Measurements from ENCODE around the gene LRSAM1.
"Not testable (repeated sequence)": the region's sequence is repeated elsewhere in the genome, so short reads cannot be mapped to it uniquely, and the experiment has no call there.

The LRSAM1 gene

GRCh38 chr9:127457191-127457878 lies 6.0 kb downstream of the LRSAM1 start:
- no peak for DNase-seq (ENCODE audit: low read depth, low spot score)
- Histone ChIP-seq H3K27ac (no peak overlapping the region), H3K9ac (ENCODE audit: insufficient read length) (no peak overlapping the region), H3K9me3 (ENCODE audit: low read depth, low read length) (no peaks in the 10 kb centered on the region), H3K36me3 (ENCODE audit: insufficient read depth, low read length) (peaks cover 9% of the 10 kb centered on the region; the same call in 1 of the 2 replicates), H3K4me3 (no peak overlapping the region)
- TF ChIP-seq POLR2AphosphoS5 (IDR thresholded peaks at IDR 0.05; ENCODE audit: borderline replicate concordance, low read depth, low read length) (no peak), EZH2 (IDR thresholded peaks at IDR 0.05) (no peak), FOXP2 (optimal IDR thresholded peaks at IDR 0.05; ENCODE audit: control extremely low read depth, extremely low read length, insufficient read depth) (no peak)

- Histone ChIP-seq H3K27ac (no peak overlapping the region), H3K9me3 (ENCODE audit: low read depth, low read length) (no peaks in the 10 kb centered on the region), H3K9ac (ENCODE audit: insufficient read length) (no peak overlapping the region), H3K36me3 (ENCODE audit: insufficient read depth, low read length) (peaks cover 9% of the 10 kb centered on the region; the same call in 1 of the 2 replicates), H3K4me3 (no peak overlapping the region)
- no peak for DNase-seq (ENCODE audit: low read depth, low spot score)
- TF ChIP-seq EZH2 (IDR thresholded peaks at IDR 0.05) (no peak), POLR2AphosphoS5 (IDR thresholded peaks at IDR 0.05; ENCODE audit: borderline replicate concordance, low read depth, low read length) (no peak), FOXP2 (optimal IDR thresholded peaks at IDR 0.05; ENCODE audit: control extremely low read depth, extremely low read length, insufficient read depth) (no peak)
These were observed 7.6 kb downstream of the LRSAM1 start for GRCh38 chr9:127458921-127459320.

- Histone ChIP-seq H3K36me3 (ENCODE audit: insufficient read depth, low read length) (peaks cover 5% of the 10 kb centered on the region; the same call in 1 of the 2 replicates), H3K9ac (ENCODE audit: insufficient read length) (no peak overlapping the region), H3K27ac (no peak overlapping the region), H3K9me3 (ENCODE audit: low read depth, low read length) (no peaks in the 10 kb centered on the region), H3K4me3 (no peak overlapping the region)
- DNase-seq (ENCODE audit: low read depth, low spot score) = no peak
- TF ChIP-seq FOXP2 (optimal IDR thresholded peaks at IDR 0.05; ENCODE audit: control extremely low read depth, extremely low read length, insufficient read depth) (no peak), EZH2 (IDR thresholded peaks at IDR 0.05) (no peak), POLR2AphosphoS5 (IDR thresholded peaks at IDR 0.05; ENCODE audit: borderline replicate concordance, low read depth, low read length) (no peak)
These were observed 12.1 kb downstream of the LRSAM1 start for GRCh38 chr9:127463382-127463781.

DNA sequence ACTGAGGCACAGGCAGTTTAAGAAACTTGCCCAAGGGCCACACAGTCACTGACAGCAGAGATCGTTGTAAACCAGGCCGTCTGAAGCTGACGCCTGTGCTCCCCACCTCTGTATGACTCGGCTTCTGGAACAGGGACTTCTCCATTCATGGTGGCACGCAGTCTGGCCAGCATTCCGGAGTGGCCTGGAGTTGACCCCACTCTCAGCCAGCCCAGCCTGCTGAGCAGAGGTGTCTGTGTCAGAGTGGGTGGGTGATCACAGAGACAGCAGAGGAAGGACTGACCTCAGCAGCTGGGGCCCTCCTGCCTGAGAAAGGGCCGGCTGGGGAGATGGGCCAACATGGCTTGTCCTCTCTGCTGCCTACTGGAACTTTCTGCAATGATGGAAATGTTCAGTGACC lies 12.6 kb downstream of the LRSAM1 start:
- peaks cover 5% of the 10 kb centered on the region; the same call in 1 of the 2 replicates for H3K36me3 ChIP-seq (ENCODE audit: insufficient read depth, low read length)
- H3K9ac ChIP-seq (ENCODE audit: insufficient read length) = no peak overlapping the region
- DNase-seq (ENCODE audit: low read depth, low spot score) = no peak

DNA sequence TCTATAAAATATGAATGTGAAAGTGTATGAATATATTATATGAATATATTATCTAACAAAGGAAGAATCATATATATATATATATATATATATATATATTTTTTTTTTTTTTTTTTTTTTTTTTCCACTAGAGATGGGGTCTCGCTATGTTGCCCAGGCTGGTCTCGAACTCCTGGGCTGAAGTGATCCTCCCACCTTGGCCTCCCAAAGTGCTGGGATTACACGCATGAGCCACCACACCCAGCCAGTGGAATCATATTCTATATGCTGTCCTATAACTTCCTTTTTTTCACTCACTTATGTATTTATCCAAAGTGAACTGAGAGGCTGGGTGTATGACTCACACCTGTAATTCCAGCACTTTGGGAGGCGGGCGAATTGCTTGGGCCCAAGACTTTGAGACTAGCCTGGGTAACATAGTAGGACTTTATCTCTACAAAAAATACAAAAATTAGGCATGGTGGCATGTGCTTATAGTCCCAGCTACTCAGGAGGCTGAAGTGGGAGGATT lies 15.2 kb downstream of the LRSAM1 start:
- H3K4me3 ChIP-seq; DNase-seq (ENCODE audit: low read depth, low spot score); H3K27ac ChIP-seq; H3K9ac ChIP-seq (ENCODE audit: insufficient read length); H3K9me3 ChIP-seq (ENCODE audit: low read depth, low read length); H3K36me3 ChIP-seq (ENCODE audit: insufficient read depth, low read length): not testable (repeated sequence)

More for the DNA sequence above, 12.6 kb downstream of the LRSAM1 start:
- Histone ChIP-seq H3K4me3 (no peak overlapping the region), H3K9me3 (ENCODE audit: low read depth, low read length) (no peaks in the 10 kb centered on the region), H3K27ac (no peak overlapping the region)
- TF ChIP-seq POLR2AphosphoS5 (IDR thresholded peaks at IDR 0.05; ENCODE audit: borderline replicate concordance, low read depth, low read length) = no peak
- TF ChIP-seq FOXP2 (optimal IDR thresholded peaks at IDR 0.05; ENCODE audit: control extremely low read depth, extremely low read length, insufficient read depth) = no peak
- no peak for TF ChIP-seq EZH2 (IDR thresholded peaks at IDR 0.05)

DNA sequence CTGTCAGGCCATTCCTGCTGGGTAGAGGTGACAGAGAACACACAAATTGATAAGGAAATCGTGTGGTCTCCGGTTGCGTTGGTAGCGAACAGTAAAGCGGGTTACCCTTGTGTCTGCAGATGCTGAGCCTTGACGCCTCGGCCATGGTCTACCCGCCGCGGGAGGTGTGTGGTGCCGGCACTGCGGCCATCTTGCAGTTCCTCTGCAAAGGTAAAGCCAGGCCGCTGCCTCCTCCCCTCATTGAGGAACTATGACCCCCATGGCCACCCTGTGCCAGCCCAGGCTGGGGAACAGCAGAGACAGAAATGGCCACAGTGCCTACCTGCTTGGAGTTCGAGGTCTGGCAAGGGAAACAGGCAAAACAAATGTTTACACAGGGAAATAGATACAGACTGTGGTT lies 16.3 kb downstream of the LRSAM1 start:
- TF ChIP-seq FOXP2 (optimal IDR thresholded peaks at IDR 0.05; ENCODE audit: control extremely low read depth, extremely low read length, insufficient read depth) (no peak), POLR2AphosphoS5 (IDR thresholded peaks at IDR 0.05; ENCODE audit: borderline replicate concordance, low read depth, low read length) (no peak), EZH2 (IDR thresholded peaks at IDR 0.05) (no peak)
- no peaks in the 10 kb centered on the region for H3K9me3 ChIP-seq (ENCODE audit: low read depth, low read length)
- no peak overlapping the region for H3K4me3 ChIP-seq
- no peaks in the 10 kb centered on the region; the same call in 1 of the 2 replicates for H3K36me3 ChIP-seq (ENCODE audit: insufficient read depth, low read length)
- DNase-seq (ENCODE audit: low read depth, low spot score) = no peak
- H3K27ac ChIP-seq = no peak overlapping the region
- no peak overlapping the region for H3K9ac ChIP-seq (ENCODE audit: insufficient read length)

- no peak overlapping the region for H3K27ac ChIP-seq
- no peaks in the 10 kb centered on the region for H3K9me3 ChIP-seq (ENCODE audit: low read depth, low read length)
- DNase-seq (ENCODE audit: low read depth, low spot score) = no peak
- no peaks in the 10 kb centered on the region for H3K36me3 ChIP-seq (ENCODE audit: insufficient read depth, low read length)
- no peak overlapping the region for H3K9ac ChIP-seq (ENCODE audit: insufficient read length)
- no peak for TF ChIP-seq EZH2 (IDR thresholded peaks at IDR 0.05)
- TF ChIP-seq POLR2AphosphoS5 (IDR thresholded peaks at IDR 0.05; ENCODE audit: borderline replicate concordance, low read depth, low read length) = no peak
- TF ChIP-seq FOXP2 (optimal IDR thresholded peaks at IDR 0.05; ENCODE audit: control extremely low read depth, extremely low read length, insufficient read depth) = no peak
- no peak overlapping the region for H3K4me3 ChIP-seq
These were observed 19.4 kb downstream of the LRSAM1 start for GRCh38 chr9:127470662-127471061.

DNA sequence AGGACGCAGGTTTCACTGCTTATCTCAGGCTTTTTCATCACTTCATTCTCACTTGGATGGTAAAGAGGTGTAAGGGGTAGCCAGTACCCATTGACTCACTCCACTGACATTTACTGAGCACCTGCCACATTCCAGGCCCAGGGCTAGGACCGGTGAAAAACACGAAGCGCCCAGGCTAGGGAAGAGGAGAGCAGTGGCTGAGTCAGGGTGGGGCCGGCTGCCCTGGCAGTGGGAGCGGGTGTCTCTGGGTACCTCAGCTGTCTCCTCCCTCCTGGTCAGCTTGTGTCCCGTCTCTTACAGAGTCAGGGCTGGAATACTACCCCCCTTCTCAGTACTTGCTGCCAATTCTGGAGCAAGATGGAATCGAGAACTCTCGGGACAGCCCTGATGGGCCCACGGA lies 22.2 kb downstream of the LRSAM1 start:
- Histone ChIP-seq H3K36me3 (ENCODE audit: insufficient read depth, low read length) (no peaks in the 10 kb centered on the region), H3K9me3 (ENCODE audit: low read depth, low read length) (no peaks in the 10 kb centered on the region), H3K4me3 (no peak overlapping the region), H3K9ac (ENCODE audit: insufficient read length) (no peak overlapping the region), H3K27ac (no peak overlapping the region)
- no peak for TF ChIP-seq EZH2 (IDR thresholded peaks at IDR 0.05)
- no peak for TF ChIP-seq POLR2AphosphoS5 (IDR thresholded peaks at IDR 0.05; ENCODE audit: borderline replicate concordance, low read depth, low read length)
- no peak for TF ChIP-seq FOXP2 (optimal IDR thresholded peaks at IDR 0.05; ENCODE audit: control extremely low read depth, extremely low read length, insufficient read depth)
- no peak for DNase-seq (ENCODE audit: low read depth, low spot score)

DNA sequence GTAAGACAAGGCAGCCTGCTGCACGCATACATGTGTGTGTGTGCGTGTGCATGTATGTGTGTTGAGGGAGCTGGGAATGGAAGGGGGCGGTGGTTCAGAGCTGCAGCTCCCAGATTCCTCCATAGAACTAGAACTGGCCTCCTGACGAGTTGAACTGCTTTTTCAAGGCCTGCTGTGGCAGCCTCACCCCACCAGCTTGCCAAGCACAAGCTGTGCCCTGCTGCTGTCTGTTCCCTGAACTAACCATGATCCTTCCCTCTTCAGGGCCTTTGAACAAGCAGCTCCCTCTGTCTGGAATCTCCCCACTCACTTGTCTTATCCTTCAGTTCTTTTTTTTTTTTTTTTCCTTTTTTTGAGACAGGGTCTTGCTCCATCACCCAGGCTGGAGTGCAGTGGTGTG lies 22.6 kb downstream of the LRSAM1 start:
- H3K36me3 ChIP-seq (ENCODE audit: insufficient read depth, low read length) = no peaks in the 10 kb centered on the region
- no peak overlapping the region for H3K27ac ChIP-seq
- no peak for TF ChIP-seq EZH2 (IDR thresholded peaks at IDR 0.05)
- TF ChIP-seq FOXP2 (optimal IDR thresholded peaks at IDR 0.05; ENCODE audit: control extremely low read depth, extremely low read length, insufficient read depth) = no peak
- no peak for TF ChIP-seq POLR2AphosphoS5 (IDR thresholded peaks at IDR 0.05; ENCODE audit: borderline replicate concordance, low read depth, low read length)
- no peak overlapping the region for H3K9ac ChIP-seq (ENCODE audit: insufficient read length)
- no peak for DNase-seq (ENCODE audit: low read depth, low spot score)
- H3K9me3 ChIP-seq (ENCODE audit: low read depth, low read length) = no peaks in the 10 kb centered on the region
- no peak overlapping the region for H3K4me3 ChIP-seq

All from SK-N-MC (cell line).